ENCODE measurements around the gene SFT2D1. TPM values are rescaled to one million over a fixed set of nuclear protein-coding genes. Genes with fewer than 3 reads are reported as not detected.

The SFT2D1 gene
- total RNA-seq, 1 donor from 2014 or later: 62.4 TPM

DNA sequence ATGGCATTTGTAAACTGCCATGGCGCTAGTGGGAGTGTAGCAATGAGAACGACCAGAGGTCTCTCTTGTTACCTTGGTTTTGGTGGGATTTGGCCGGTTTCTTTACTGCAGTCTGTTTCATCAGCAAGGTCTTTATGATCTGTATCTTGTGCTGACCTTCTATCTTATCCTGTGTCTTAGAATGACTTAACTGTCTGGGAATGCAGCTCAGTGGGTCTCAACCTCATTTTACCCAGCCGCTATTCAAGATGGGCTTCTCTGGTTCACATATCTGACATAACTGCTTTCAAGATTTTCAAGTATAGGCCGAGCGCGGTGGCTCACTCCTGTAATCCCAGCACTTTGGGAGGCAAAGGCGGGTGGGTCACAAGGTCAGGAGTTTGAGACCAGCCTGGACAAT is 1.9 kb upstream of the SFT2D1 start:
- no peak for TF ChIP-seq CTCF (conservative IDR thresholded peaks at IDR 0.05; ENCODE audit: low read depth, low read length)
- no peak for DNase-seq (ENCODE audit: low read depth)
- no peak overlapping the region for H3K4me3 ChIP-seq (ENCODE audit: low read depth, low read length)

DNA sequence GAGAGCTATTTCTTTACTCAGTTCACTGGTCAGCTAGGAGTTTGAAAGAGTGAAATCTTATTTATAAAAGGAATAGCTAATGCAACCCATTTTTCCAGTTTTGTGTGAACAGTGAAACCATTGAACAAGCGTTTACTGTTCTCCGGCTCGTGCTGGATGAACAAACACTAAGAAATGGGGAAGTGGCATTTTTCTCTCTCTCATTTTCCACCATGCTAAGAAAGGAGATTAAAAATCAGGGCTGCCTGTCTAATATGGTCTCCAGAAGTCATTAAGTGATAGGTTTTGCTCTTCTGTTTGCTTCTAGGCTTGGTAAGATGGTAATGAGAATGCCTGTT is 774 bp upstream of the SFT2D1 start:
- no peak for DNase-seq (ENCODE audit: low read depth)

GRCh38 chr6:166341977-166342348 is 382 bp downstream of the SFT2D1 start:
- H3K4me3 ChIP-seq (ENCODE audit: low read depth, low read length): peak overlapping the region; percentile 94
- no peak for TF ChIP-seq CTCF (conservative IDR thresholded peaks at IDR 0.05; ENCODE audit: low read depth, low read length)
- no peak for DNase-seq (ENCODE audit: low read depth)

More for the DNA sequence above, 774 bp upstream of the SFT2D1 start:
- TF ChIP-seq CTCF (conservative IDR thresholded peaks at IDR 0.05; ENCODE audit: low read depth, low read length): no peak
- H3K4me3 ChIP-seq (ENCODE audit: low read depth, low read length): peak overlapping the region; percentile 94

DNA sequence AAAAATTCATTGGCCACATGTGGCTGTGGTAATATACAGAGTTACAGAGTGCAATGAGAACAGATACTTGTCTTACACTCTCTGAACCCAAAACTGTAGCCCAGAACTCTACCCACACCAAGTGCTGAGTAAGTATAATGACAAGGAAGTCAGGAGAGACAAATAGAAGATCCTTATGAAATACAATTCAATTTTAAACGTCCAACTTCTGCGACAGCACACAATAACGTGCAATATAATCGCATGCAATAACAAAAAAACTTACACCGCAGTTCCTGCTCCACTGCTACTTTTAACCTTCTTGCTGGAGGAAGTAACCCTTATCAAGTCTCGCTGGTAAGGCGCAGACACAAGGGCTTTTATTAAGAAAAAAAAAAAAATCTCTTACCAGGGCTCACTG is 881 bp downstream of the SFT2D1 start:
- peak overlapping the region; percentile 94 for H3K4me3 ChIP-seq (ENCODE audit: low read depth, low read length)
- no peak for TF ChIP-seq CTCF (conservative IDR thresholded peaks at IDR 0.05; ENCODE audit: low read depth, low read length)
- DNase-seq (ENCODE audit: low read depth): no peak

GRCh38 chr6:166338854-166339253 is 3.5 kb downstream of the SFT2D1 start:
- H3K4me3 ChIP-seq (ENCODE audit: low read depth, low read length): no peak overlapping the region
- TF ChIP-seq CTCF (conservative IDR thresholded peaks at IDR 0.05; ENCODE audit: low read depth, low read length): no peak
- DNase-seq (ENCODE audit: low read depth): no peak

DNA sequence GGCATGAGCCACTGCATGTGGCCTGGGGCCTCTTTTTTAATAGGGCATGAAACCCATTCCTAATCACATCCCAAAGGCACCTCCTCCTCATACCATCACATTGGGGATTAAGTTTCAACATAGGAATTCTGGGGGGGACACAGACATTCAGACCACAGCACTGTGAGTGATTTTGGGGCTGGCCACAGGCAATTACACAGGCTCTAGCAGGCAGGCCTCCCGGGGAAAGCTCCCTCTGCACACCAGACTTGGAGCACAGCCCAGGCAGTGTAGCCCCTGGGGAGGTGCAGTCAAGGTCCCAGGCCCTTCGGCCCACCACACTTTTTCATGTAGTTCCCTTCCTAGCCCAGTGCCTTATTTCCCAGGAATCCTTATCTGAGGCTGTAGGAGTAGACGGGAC is 5.5 kb downstream of the SFT2D1 start:
- H3K4me3 ChIP-seq (ENCODE audit: low read depth, low read length): no peak overlapping the region
- no peak for DNase-seq (ENCODE audit: low read depth)
- no peak for TF ChIP-seq CTCF (conservative IDR thresholded peaks at IDR 0.05; ENCODE audit: low read depth, low read length)

DNA sequence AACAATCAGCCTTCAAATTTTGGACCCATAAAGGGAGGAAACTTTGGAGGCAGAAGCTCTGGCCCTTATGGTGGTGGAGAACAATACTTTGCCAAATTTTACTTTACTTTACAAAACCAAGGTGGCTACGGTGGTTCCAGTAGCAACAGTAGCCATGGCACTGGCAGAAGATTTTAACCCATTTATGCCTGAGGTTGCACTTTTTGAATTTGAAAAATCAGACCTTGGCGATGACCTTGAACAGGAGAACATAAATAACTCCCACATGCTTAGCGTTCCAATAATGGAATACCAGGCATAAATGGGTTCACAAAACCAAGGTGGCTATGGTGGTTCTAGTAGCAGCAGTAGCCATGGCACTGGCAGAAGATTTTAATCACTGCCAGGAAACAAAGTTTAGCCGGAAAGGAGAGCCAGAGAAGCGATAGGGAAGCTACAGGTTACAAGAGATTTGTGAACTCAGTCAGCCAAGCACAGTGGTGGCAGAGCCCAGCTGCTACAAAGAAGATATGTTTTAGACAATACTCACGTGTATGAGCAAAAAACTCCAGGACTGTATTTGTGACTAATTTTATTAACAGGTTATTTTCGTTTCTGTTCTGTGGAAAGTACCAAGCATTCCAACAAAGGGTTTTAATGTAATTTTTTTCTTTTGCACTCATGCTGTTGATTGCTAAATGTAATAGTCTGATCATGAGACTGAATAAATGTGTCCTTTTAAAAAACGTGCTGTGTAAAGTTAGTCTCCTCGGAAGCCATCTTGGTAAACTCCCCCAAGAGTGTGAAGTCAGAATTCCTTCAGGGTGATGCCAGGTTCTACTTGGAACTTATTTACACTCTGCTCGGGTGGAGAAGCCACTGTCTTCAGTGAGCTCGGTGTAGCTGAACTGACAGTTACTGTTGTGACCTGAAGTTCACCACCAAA is 6.7 kb downstream of the SFT2D1 start:
- DNase-seq (ENCODE audit: low read depth): no peak
- TF ChIP-seq CTCF (conservative IDR thresholded peaks at IDR 0.05; ENCODE audit: low read depth, low read length): no peak
- H3K4me3 ChIP-seq (ENCODE audit: low read depth, low read length): no peak overlapping the region
